Heart right ventricle (tissue), 16 donors: ENCODE results near the gene RERG. TPM values are rescaled to one million over a fixed set of nuclear protein-coding genes. Genes with fewer than 3 reads are reported as not detected.

Experiments
- ATAC-seq, 8 donors: fragments of 200-7000 bp; cut with Tn5 transposase; one replicate each; pipeline ENCODE4 v1.9.1; 2020; ENCODE audit warnings: mild to moderate bottlenecking in 8 of 8, moderate library complexity in 8 of 8, moderate number of reproducible peaks in 1 of 8
- DNase-seq, 2 donors: peaks; one replicate each; pipeline ENCODE4 v3.0.0-alpha.2; 2020
- H3K27ac ChIP-seq, 10 donors: fragments of 200-600 bp; sonication (generic) in 2 of 10; one replicate each; pipeline versions ENCODE4 v1.5.0 to v1.8.0; 2020 to 2022; ENCODE audit warnings: mild to moderate bottlenecking in 3 of 10
- H3K27me3 ChIP-seq, 7 donors: fragments of 200-600 bp; one replicate each; pipeline ENCODE4 v1.8.0; 2021 to 2022; ENCODE audit warnings: mild to moderate bottlenecking in 2 of 7
- H3K36me3 ChIP-seq, 9 donors: fragments of 200-600 bp; sonication (generic) in 1 of 9; one replicate each; pipeline versions ENCODE4 v1.5.0 to v1.8.0; 2020 to 2022; ENCODE audit warnings: mild to moderate bottlenecking in 2 of 9
- H3K4me1 ChIP-seq, 9 donors: fragments of 200-600 bp; sonication (generic) in 1 of 9; one replicate each; pipeline versions ENCODE4 v1.5.0 to v1.8.0; 2020 to 2022; ENCODE audit warnings: mild to moderate bottlenecking in 4 of 9
- H3K4me3 ChIP-seq, 10 donors: fragments of 200-600 bp; sonication (generic) in 2 of 10; one replicate each; pipeline versions ENCODE4 v1.5.0 to v1.8.0; 2020 to 2022; ENCODE audit warnings: mild to moderate bottlenecking in 7 of 10, moderate library complexity in 2 of 10
- H3K9me3 ChIP-seq, 11 donors: fragments of 200-600 bp in 10 of 11; sonication (generic) in 2 of 11; one replicate each; pipeline versions ENCODE4 v1.5.0 to v1.8.0; 2013 to 2022; ENCODE audit warnings: mild to moderate bottlenecking in 2 of 11, control low read depth in 1 of 11, moderate library complexity in 1 of 11
- WGBS, 2 donors: extraction: QIAGEN DNeasy Blood & Tissue Kit; methylation state at CpG; one replicate each; pipeline ENCODE4 v1.1.7; 2013; ENCODE audit warnings: inconsistent platforms in 1 of 2; 5-methylcytosine and 5-hydroxymethylcytosine counted together
- intact Hi-C, 10 donors: fragments of 100-400 bp; cut with DNase I; formaldehyde crosslinking; loops; one replicate each; pipeline versions ENCODE4 v1.11.1 to v1.14.2; 2022
- polyA plus RNA-seq, 2 donors: library from polyadenylated mRNA; stranded (reverse); fragments of 200-250 nt; gene quantifications; one replicate each; pipeline ENCODE4 v1.2.3, GENCODE V29; 2013
- total RNA-seq, 10 donors: library from RNA; stranded (reverse); fragmentation: NEBNext Ultra II Directional in 3 of 10; extraction: Animal tissue kit (Norgen Biotek cat#: 25700) in 3 of 10; gene quantifications; one replicate each; pipeline versions ENCODE4 v1.2.1 to v1.2.4, GENCODE V29; 2021 to 2023
- TF ChIP-seq, protein P1 (sequence below), 9 donors: fragments of 200-600 bp; sonication (generic) in 2 of 9; IDR thresholded peaks; one replicate each; pipeline versions ENCODE4 v1.5.0 to v1.8.0; 2021 to 2022; ENCODE audit warnings: antibody characterized with exemption in 9 of 9, mild to moderate bottlenecking in 5 of 9, moderate library complexity in 1 of 9
- donor health status: Arrhythmogenic right ventricular cardiomyopathy.
- donor health status: ischemic (EF 13 %, LVEDD 7.1; RV severe dilation, severe dysfunction).
- donor health status: healthy with polysubstance abuse.
- donor health status: DM: no; HTN: yes; CAD: no.
- donor health status: DM: no; HTN: no; CAD: no.
- donor health status: ischemic (EF 25% LVEDD 6.9; RV normal size, moderate dysfunction).
- donor health status: ischemic (EF 25% LVEDD 5.7; RV mildly dilated, moderate dysfunction).
- donor health status: healthy.
- donor health status: DM: yes; HTN: yes; CAD: no.
- donor health status: Ischemic cardiomyopathy.
- donor health status: ischemic (EF 35%, LVEDD 5.7; RV mildly dilated, moderate dysfunction).
- donor health status: nonischemic (EF 11% LVEDD 7.7; RV severe dilation, severe dysfunction).
- donor health status: DM: yes; HTN: yes; CAD: no.
- donor health status: PGD.
- donor health status: ischemic (EF 29% LVEDD 5.4; RV normal size, mild dysfunction).
- donor health status: nonischemic (EF 23%, LVEDD 6.1; RV moderate dilation, normal function).

The RERG gene
- total and polyA plus RNA-seq, 12 donors: 2.1 to 9.7 (median 2.7) TPM

DNA sequence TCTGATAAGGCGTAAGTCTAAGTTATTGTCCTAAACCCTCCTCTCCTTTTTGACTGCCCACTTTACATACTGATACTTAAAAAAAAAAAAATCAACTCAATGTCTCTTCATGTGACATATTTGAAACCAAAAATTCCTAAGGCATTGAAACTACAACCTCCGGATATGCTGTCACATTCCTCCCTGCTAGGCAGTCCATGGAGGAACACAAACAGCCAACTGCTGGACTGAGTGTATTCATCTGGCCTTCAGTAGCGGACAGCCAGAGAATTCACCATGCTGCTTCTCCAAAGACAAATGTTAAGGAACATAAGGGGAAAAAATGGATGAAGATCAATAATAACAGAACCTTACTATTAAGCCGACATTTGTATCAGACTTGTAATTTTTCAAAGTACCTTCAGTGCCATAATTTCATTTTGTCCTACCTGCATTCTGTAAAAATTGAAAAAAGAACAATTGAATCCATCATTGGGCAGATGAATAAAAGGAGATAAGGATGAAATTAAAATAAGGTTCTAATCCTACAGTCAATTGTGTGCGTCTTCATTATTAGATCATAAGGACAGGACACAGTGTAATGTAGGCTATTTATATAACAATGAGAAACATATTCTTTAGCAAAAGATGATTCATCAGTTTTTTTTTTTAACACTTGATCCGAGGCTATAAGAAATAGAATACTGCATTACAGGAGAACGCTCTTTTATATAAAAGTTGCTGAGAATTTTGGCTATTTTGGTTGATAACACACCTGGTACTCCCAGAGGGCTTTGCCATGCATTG lies 12.2 kb downstream of the RERG start:
- Histone ChIP-seq H3K4me3 (no peak overlapping the region), H3K27ac (peak overlapping the region in 9 of 10 donors; percentile 16 to 79 (median 61)), H3K4me1 (peaks cover 0 to 33% (median 10%) of the 10 kb centered on the region in 9 donors), H3K36me3 (no peaks in the 10 kb centered on the region), H3K27me3 (peaks cover 0 to 18% (median 0%) of the 10 kb centered on the region in 7 donors), H3K9me3 (peaks cover 0 to 2% (median 0%) of the 10 kb centered on the region in 11 donors)
- 67 to 73% methylated on average over 7 of the region's 7 CpGs for WGBS, 2 donors
- intact Hi-C loops: no loop called here
- TF ChIP-seq, protein P1, sequence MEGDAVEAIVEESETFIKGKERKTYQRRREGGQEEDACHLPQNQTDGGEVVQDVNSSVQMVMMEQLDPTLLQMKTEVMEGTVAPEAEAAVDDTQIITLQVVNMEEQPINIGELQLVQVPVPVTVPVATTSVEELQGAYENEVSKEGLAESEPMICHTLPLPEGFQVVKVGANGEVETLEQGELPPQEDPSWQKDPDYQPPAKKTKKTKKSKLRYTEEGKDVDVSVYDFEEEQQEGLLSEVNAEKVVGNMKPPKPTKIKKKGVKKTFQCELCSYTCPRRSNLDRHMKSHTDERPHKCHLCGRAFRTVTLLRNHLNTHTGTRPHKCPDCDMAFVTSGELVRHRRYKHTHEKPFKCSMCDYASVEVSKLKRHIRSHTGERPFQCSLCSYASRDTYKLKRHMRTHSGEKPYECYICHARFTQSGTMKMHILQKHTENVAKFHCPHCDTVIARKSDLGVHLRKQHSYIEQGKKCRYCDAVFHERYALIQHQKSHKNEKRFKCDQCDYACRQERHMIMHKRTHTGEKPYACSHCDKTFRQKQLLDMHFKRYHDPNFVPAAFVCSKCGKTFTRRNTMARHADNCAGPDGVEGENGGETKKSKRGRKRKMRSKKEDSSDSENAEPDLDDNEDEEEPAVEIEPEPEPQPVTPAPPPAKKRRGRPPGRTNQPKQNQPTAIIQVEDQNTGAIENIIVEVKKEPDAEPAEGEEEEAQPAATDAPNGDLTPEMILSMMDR (IDR thresholded peaks at IDR 0.05): no peak
- peak in 5 of 8 donors; percentile 55 to 71 (median 66) for ATAC-seq
- DNase-seq: no peak

DNA sequence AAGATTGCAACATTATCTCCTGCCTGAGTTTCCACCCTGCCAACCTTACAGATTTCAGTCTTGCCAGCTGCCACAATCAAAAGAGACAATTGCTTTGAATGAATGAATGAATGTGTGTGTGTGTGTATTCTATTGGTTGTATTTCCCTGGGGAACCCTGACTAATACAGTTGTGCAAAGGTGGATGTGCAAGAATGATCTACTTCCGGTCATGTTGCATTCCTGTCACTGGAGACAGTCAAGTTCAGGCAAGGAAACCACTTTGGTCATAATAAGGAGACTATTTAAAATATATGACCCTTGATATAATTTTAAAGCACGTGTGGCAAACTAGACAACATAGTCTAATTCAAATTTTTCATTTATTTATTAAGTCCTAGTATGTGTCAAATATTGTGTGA lies 13.1 kb downstream of the RERG start:
- Histone ChIP-seq H3K36me3 (no peaks in the 10 kb centered on the region), H3K4me1 (peaks cover 0 to 27% (median 10%) of the 10 kb centered on the region in 9 donors), H3K27ac (peak overlapping the region in 8 of 10 donors; percentile 16 to 79 (median 66)), H3K9me3 (peaks cover 0 to 12% (median 0%) of the 10 kb centered on the region in 11 donors), H3K4me3 (no peak overlapping the region), H3K27me3 (peaks cover 0 to 18% (median 0%) of the 10 kb centered on the region in 7 donors)
- ATAC-seq (peak in 1 of 8 donors; percentile 29), DNase-seq (no peak)
- WGBS, 2 donors: 76% methylated on average over 2 of the region's 2 CpGs
- TF ChIP-seq, protein P1 (IDR thresholded peaks at IDR 0.05): peak in 6 of 9 donors; percentile 5 to 25 (median 20)
- intact Hi-C loops: no loop called here

DNA sequence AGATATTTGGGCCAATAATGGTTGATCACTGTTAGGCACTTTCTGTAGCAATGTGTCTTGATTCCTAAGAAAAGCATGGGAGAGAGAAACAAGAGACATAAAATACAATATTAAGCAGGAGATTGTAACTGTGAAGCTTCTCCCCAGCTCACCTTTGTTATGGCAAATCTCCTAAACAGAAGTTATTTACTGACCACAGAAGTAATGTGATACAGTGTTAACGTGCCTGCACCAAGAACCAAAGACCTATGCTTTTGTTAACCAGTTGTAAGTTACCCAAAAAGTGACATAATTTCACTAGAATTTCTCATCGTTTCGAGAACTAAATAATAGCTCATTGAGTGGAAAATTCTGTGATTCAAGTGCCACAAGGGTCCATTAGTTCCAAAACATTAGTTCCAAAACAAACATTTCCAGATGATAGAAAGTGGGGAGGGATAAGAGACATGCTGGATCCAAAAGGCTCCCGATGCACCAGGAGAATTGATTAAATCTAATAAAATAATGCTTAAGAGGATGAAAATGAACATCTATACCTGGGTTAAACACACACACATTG lies 14.3 kb downstream of the RERG start:
- TF ChIP-seq, protein P1 (IDR thresholded peaks at IDR 0.05): no peak
- Histone ChIP-seq H3K4me3 (no peak overlapping the region), H3K9me3 (peaks cover 0 to 19% (median 0%) of the 10 kb centered on the region in 11 donors), H3K27me3 (peaks cover 0 to 18% (median 0%) of the 10 kb centered on the region in 7 donors), H3K4me1 (peaks cover 0 to 27% (median 10%) of the 10 kb centered on the region in 9 donors), H3K36me3 (no peaks in the 10 kb centered on the region), H3K27ac (peak overlapping the region in 9 of 10 donors; percentile 13 to 79 (median 68))
- WGBS, 2 donors: 52 to 59% methylated on average over 4 of the region's 4 CpGs
- DNase-seq (no peak), ATAC-seq (peak in 6 of 8 donors; percentile 39 to 64 (median 61))
- intact Hi-C loops: no loop called here

DNA sequence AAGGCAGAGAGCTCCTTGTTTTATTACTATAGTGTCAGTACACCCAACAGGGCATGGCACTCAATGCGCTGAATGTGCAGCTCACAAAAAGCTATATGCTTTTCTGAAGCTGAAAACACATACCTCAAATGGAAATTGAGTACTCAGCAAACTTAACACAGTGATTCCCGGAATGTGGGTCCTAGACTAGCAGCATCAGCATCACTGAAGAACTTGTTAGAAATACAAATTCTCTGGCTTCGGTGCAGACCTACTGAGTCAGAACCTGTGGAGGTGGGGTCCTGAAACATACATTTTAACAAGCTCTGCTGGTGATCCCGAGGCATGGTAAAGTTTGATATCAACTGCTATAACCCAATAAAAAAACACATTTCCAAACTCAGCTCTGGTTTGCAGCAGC lies 14.9 kb downstream of the RERG start:
- H3K27ac ChIP-seq: peak overlapping the region in 9 of 10 donors; percentile 1 to 72 (median 63)
- DNase-seq: no peak
- H3K36me3 ChIP-seq: no peaks in the 10 kb centered on the region
- H3K4me1 ChIP-seq: peaks cover 0 to 27% (median 10%) of the 10 kb centered on the region in 9 donors
- TF ChIP-seq, protein P1 (IDR thresholded peaks at IDR 0.05): no peak
- intact Hi-C loops: no loop called here
- no peak for ATAC-seq
- peaks cover 0 to 19% (median 0%) of the 10 kb centered on the region in 11 donors for H3K9me3 ChIP-seq
- peaks cover 0 to 13% (median 0%) of the 10 kb centered on the region in 7 donors for H3K27me3 ChIP-seq
- no peak overlapping the region for H3K4me3 ChIP-seq
- WGBS, 2 donors: 72 to 74% methylated on average over 4 of the region's 4 CpGs
